ENCODE data around the gene FNBP1.
"Not testable (repeated sequence)": the region's sequence is repeated elsewhere in the genome, so short reads cannot be mapped to it uniquely, and the experiment has no call there.

FNBP1 gene

GRCh38 chr9:129946246-129946995 is 96.6 kb downstream of the FNBP1 start:
- no peak for TF ChIP-seq CTCF (conservative IDR thresholded peaks at IDR 0.05; ENCODE audit: low read depth, low read length)
- DNase-seq (ENCODE audit: low read depth), result no peak
- H3K4me3 ChIP-seq (ENCODE audit: low read length), result no peak overlapping the region

GRCh38 chr9:129945314-129945713 is 97.7 kb downstream of the FNBP1 start:
- no peak for TF ChIP-seq CTCF (conservative IDR thresholded peaks at IDR 0.05; ENCODE audit: low read depth, low read length)
- no peak for DNase-seq (ENCODE audit: low read depth)
- no peak overlapping the region for H3K4me3 ChIP-seq (ENCODE audit: low read length)

GRCh38 chr9:129944506-129945116 is 98.4 kb downstream of the FNBP1 start:
- H3K4me3 ChIP-seq (ENCODE audit: low read length), result no peak overlapping the region
- TF ChIP-seq CTCF (conservative IDR thresholded peaks at IDR 0.05; ENCODE audit: low read depth, low read length), result no peak
- DNase-seq (ENCODE audit: low read depth), result no peak

- H3K4me3 ChIP-seq (ENCODE audit: low read length), result no peak overlapping the region
Observed at GRCh38 chr9:129939431-129939830, 103.6 kb downstream of the FNBP1 start.

GRCh38 chr9:129938291-129938979 is 104.6 kb downstream of the FNBP1 start:
- H3K4me3 ChIP-seq (ENCODE audit: low read length), result no peak overlapping the region
- TF ChIP-seq CTCF (conservative IDR thresholded peaks at IDR 0.05; ENCODE audit: low read depth, low read length), result no peak
- no peak for DNase-seq (ENCODE audit: low read depth)

More at GRCh38 chr9:129939431-129939830, 103.6 kb downstream of the FNBP1 start:
- no peak for DNase-seq (ENCODE audit: low read depth)
- TF ChIP-seq CTCF (conservative IDR thresholded peaks at IDR 0.05; ENCODE audit: low read depth, low read length), result no peak

GRCh38 chr9:129937879-129938278 is 105.1 kb downstream of the FNBP1 start:
- DNase-seq (ENCODE audit: low read depth); H3K4me3 ChIP-seq (ENCODE audit: low read length): not testable (repeated sequence)

GRCh38 chr9:129936222-129936621 is 106.8 kb downstream of the FNBP1 start:
- no peak overlapping the region for H3K4me3 ChIP-seq (ENCODE audit: low read length)
- no peak for TF ChIP-seq CTCF (conservative IDR thresholded peaks at IDR 0.05; ENCODE audit: low read depth, low read length)
- DNase-seq (ENCODE audit: low read depth), result no peak
